ENCODE measurements around the gene CHRM1.
A peak's percentile ranks its signal among the peaks of the same experiment; 100 is the strongest.
"Not testable (repeated sequence)": the region's sequence is repeated elsewhere in the genome, so short reads cannot be mapped to it uniquely, and the experiment has no call there.

The CHRM1 gene

GRCh38 chr11:62880231-62880802 lies 40.8 kb downstream of the CHRM1 start:
- FAIRE-seq: peak; percentile 82

GRCh38 chr11:62879235-62879978 lies 41.8 kb downstream of the CHRM1 start:
- DNase-seq (ENCODE audit: insufficient read length, low spot score) (no peak), FAIRE-seq (no peak)

More at GRCh38 chr11:62880231-62880802, 40.8 kb downstream of the CHRM1 start:
- no peak for DNase-seq (ENCODE audit: insufficient read length, low spot score)

- no peak for FAIRE-seq
- no peak for DNase-seq (ENCODE audit: insufficient read length, low spot score)
These were observed 44.5 kb downstream of the CHRM1 start for GRCh38 chr11:62876712-62877111.

- no peak for FAIRE-seq
- DNase-seq (ENCODE audit: insufficient read length, low spot score): no peak
These were observed 45.3 kb downstream of the CHRM1 start for GRCh38 chr11:62875698-62876478.

- DNase-seq (ENCODE audit: insufficient read length, low spot score) (no peak), FAIRE-seq (no peak)
These were observed 46.3 kb downstream of the CHRM1 start for GRCh38 chr11:62874851-62875250.

GRCh38 chr11:62865635-62866034 lies 55.5 kb downstream of the CHRM1 start:
- no peak for DNase-seq (ENCODE audit: insufficient read length, low spot score)
- FAIRE-seq: no peak

- FAIRE-seq (no peak), DNase-seq (ENCODE audit: insufficient read length, low spot score) (no peak)
These were observed 57.4 kb downstream of the CHRM1 start for GRCh38 chr11:62863687-62864335.

GRCh38 chr11:62861564-62862192 lies 59.5 kb downstream of the CHRM1 start:
- not testable (repeated sequence) for FAIRE-seq; DNase-seq (ENCODE audit: insufficient read length, low spot score)

GRCh38 chr11:62860835-62861563 lies 60.2 kb downstream of the CHRM1 start:
- no peak for DNase-seq (ENCODE audit: insufficient read length, low spot score)

GRCh38 chr11:62859281-62859703 lies 61.9 kb downstream of the CHRM1 start:
- not testable (repeated sequence) for FAIRE-seq

More at GRCh38 chr11:62860835-62861563, 60.2 kb downstream of the CHRM1 start:
- FAIRE-seq: no peak

More at GRCh38 chr11:62859281-62859703, 61.9 kb downstream of the CHRM1 start:
- DNase-seq (ENCODE audit: insufficient read length, low spot score): not testable (repeated sequence)
